ENCODE measurements around the gene PADI1.

DNA sequence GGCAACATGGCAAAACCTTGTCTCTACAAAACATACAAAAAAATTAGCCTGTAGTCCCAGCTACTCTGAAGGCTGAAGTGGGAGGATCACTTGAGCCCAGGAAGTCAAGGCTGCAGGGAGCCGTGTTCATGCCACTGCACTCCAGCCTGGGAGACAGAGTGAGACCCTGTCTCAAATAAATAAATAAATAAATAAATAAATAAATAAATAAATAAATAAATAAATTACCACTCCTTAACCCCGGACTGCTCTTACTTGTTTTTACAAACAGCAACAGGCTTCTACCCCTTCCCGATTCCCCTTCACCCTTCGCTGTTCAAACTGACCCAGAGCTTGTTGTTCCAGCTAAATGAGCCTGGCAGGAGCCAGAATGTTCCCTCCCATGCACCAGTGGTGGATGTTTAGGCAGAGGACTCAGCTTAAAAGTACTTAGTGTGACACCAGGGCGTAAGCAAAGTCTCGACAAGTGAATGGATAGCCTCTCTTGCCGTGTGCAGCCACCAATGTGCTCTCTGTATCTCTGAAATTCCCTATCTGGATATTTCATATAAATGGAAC lies 22.5 kb downstream of the PADI1 start:
- TF ChIP-seq, protein P1, sequence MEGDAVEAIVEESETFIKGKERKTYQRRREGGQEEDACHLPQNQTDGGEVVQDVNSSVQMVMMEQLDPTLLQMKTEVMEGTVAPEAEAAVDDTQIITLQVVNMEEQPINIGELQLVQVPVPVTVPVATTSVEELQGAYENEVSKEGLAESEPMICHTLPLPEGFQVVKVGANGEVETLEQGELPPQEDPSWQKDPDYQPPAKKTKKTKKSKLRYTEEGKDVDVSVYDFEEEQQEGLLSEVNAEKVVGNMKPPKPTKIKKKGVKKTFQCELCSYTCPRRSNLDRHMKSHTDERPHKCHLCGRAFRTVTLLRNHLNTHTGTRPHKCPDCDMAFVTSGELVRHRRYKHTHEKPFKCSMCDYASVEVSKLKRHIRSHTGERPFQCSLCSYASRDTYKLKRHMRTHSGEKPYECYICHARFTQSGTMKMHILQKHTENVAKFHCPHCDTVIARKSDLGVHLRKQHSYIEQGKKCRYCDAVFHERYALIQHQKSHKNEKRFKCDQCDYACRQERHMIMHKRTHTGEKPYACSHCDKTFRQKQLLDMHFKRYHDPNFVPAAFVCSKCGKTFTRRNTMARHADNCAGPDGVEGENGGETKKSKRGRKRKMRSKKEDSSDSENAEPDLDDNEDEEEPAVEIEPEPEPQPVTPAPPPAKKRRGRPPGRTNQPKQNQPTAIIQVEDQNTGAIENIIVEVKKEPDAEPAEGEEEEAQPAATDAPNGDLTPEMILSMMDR (IDR thresholded peaks at IDR 0.05) = no peak
- no peak for TF ChIP-seq POLR2A (IDR thresholded peaks at IDR 0.05)
